Small intestine (tissue), 16 donors: ENCODE data around the gene ZNF646. TPM values are rescaled to one million over a fixed set of nuclear protein-coding genes. Genes with fewer than 3 reads are reported as not detected.

Experiments
- DNase-seq, 2 donors: peaks; one replicate each; pipeline versions ENCODE4 v3.0.0 to v3.0.0-alpha.2; 2013
- FAIRE-seq: peaks from 2 replicates; lab custom pipeline; 2012; peaks lifted over from hg19 to GRCh38; lab: Jason Lieb, UNC
- H3K27ac ChIP-seq, 3 donors: one replicate each; pipeline ENCODE4 v1.5.1; 2013; ENCODE audit warnings: low read length in 2 of 3, mild to moderate bottlenecking in 2 of 3, control low read depth in 1 of 3, inconsistent platforms in 1 of 3, low read depth in 1 of 3, moderate library complexity in 1 of 3
- H3K27me3 ChIP-seq, 3 donors: one replicate each; pipeline ENCODE4 v1.6.1; 2013; ENCODE audit warnings: low read length in 3 of 3, inconsistent platforms in 1 of 3; ENCODE audit not compliant: control insufficient read depth in 3 of 3, insufficient read depth in 3 of 3
- H3K36me3 ChIP-seq, 3 donors: one replicate each; pipeline ENCODE4 v1.6.1; 2013; ENCODE audit warnings: low read length in 3 of 3, inconsistent platforms in 1 of 3, low read depth in 1 of 3, mild to moderate bottlenecking in 1 of 3, moderate library complexity in 1 of 3; ENCODE audit not compliant: control insufficient read depth in 3 of 3, insufficient read depth in 2 of 3
- H3K4me1 ChIP-seq, 3 donors: one replicate each; pipeline ENCODE4 v1.6.1; 2013; ENCODE audit warnings: low read length in 2 of 3, inconsistent platforms in 1 of 3, low read depth in 1 of 3, mild to moderate bottlenecking in 1 of 3, moderate library complexity in 1 of 3; ENCODE audit not compliant: control insufficient read depth in 3 of 3, insufficient read depth in 2 of 3
- H3K4me3 ChIP-seq, 3 donors: one replicate each; pipeline ENCODE4 v1.5.1; 2013; ENCODE audit warnings: low read length in 3 of 3, control low read depth in 1 of 3, inconsistent platforms in 1 of 3, low read depth in 1 of 3, mild to moderate bottlenecking in 1 of 3, moderate library complexity in 1 of 3
- H3K9me3 ChIP-seq, 2 donors: one replicate each; pipeline ENCODE4 v1.6.1; 2013; ENCODE audit warnings: low read depth in 1 of 2, low read length in 1 of 2; ENCODE audit not compliant: control insufficient read depth in 2 of 2, insufficient read depth in 1 of 2
- WGBS, 3 donors: extraction: QIAGEN DNeasy Blood & Tissue Kit; methylation state at CpG; one replicate each; pipeline ENCODE4 v1.1.7; 2013; 5-methylcytosine and 5-hydroxymethylcytosine counted together
- long read RNA-seq, 10 donors: transcript quantifications; one replicate each; lab custom pipeline, GENCODE V29; 2026
- polyA plus RNA-seq, 4 donors: library from polyadenylated mRNA; stranded (reverse) in 3 of 4; unstranded in 1 of 4; fragments of 200-250 nt in 3 of 4; fragments of 120-200 nt in 1 of 4; gene quantifications; one replicate each; pipeline versions ENCODE4 v1.2.1 to v1.2.3, GENCODE V29; 2013
- donor health status: healthy with polysubstance abuse.
- donor health status: control.
- donor health status: control.
- donor health status: Bipolar disorder and iron deficiency.
- donor health status: healthy.

The ZNF646 gene
- polyA plus RNA-seq = 10 to 100 TPM in 2 of 4 donors, 1 to 10 TPM in 2; 3.0 to 14.0 (median 7.3) TPM
- long read RNA-seq, donor 1 = 0 reads
- long read RNA-seq, donor 2, full-length matches to known transcripts = 6 of 6 reads
- long read RNA-seq, donor 2, partial matches to known transcripts = 0 of 6 reads
- long read RNA-seq, donor 2, other reads (novel, unspliced or antisense) = 0 of 6 reads
- long read RNA-seq, donor 3, full-length matches to known transcripts = 12 of 12 reads
- long read RNA-seq, donor 3, partial matches to known transcripts = 0 of 12 reads
- long read RNA-seq, donor 3, other reads (novel, unspliced or antisense) = 0 of 12 reads
- long read RNA-seq, donor 4 = 0 reads
- long read RNA-seq, donor 5, full-length matches to known transcripts = 8 of 8 reads
- long read RNA-seq, donor 5, partial matches to known transcripts = 0 of 8 reads
- long read RNA-seq, donor 5, other reads (novel, unspliced or antisense) = 0 of 8 reads
- long read RNA-seq, donor 6, full-length matches to known transcripts = 13 of 13 reads
- long read RNA-seq, donor 6, partial matches to known transcripts = 0 of 13 reads
- long read RNA-seq, donor 6, other reads (novel, unspliced or antisense) = 0 of 13 reads
- long read RNA-seq, donor 7, full-length matches to known transcripts = 14 of 14 reads
- long read RNA-seq, donor 7, partial matches to known transcripts = 0 of 14 reads
- long read RNA-seq, donor 7, other reads (novel, unspliced or antisense) = 0 of 14 reads
- long read RNA-seq, donor 8, full-length matches to known transcripts = 8 of 8 reads
- long read RNA-seq, donor 8, partial matches to known transcripts = 0 of 8 reads
- long read RNA-seq, donor 8, other reads (novel, unspliced or antisense) = 0 of 8 reads
- long read RNA-seq, donor 9, full-length matches to known transcripts = 3 of 3 reads
- long read RNA-seq, donor 9, partial matches to known transcripts = 0 of 3 reads
- long read RNA-seq, donor 9, other reads (novel, unspliced or antisense) = 0 of 3 reads
- long read RNA-seq, donor 10, full-length matches to known transcripts = 21 of 21 reads
- long read RNA-seq, donor 10, partial matches to known transcripts = 0 of 21 reads
- long read RNA-seq, donor 10, other reads (novel, unspliced or antisense) = 0 of 21 reads

- H3K9me3 ChIP-seq = no peaks in the 10 kb centered on the region
- H3K36me3 ChIP-seq = peaks cover 4 to 32% (median 11%) of the 10 kb centered on the region in 3 donors
- FAIRE-seq = no peak
- H3K4me3 ChIP-seq = peak within 1 kb of the TSS; percentile 83 to 99 (median 89)
- WGBS, 3 donors = 0 to 1% (median 0%) methylated on average over 48 of the region's 48 CpGs
- no peaks in the 10 kb centered on the region for H3K27me3 ChIP-seq
- peaks cover 0 to 7% (median 6%) of the 10 kb centered on the region in 3 donors for H3K4me1 ChIP-seq
- H3K27ac ChIP-seq = peak within 1 kb of the TSS; percentile 82 to 98 (median 87)
- DNase-seq = peak; percentile 99
Measured at GRCh38 chr16:31073970-31074813, at the start of gene ZNF646, which contains the start of gene ZNF668. Gene ZNF646, plus strand, starts transcription at chr16:31074422. Its CDS starts 1,903 bp downstream, at chr16:31076325. Gene ZNF668, minus strand, starts transcription at chr16:31074240. Its CDS starts 9,781 bp downstream, at chr16:31064459.

GRCh38 chr16:31025339-31025738, 48.9 kb upstream of the ZNF646 start:
- no peaks in the 10 kb centered on the region for H3K36me3 ChIP-seq

GRCh38 chr16:31029272-31029671, 45.0 kb upstream of the ZNF646 start:
- H3K4me3 ChIP-seq = no peak overlapping the region
- no peak overlapping the region for H3K27ac ChIP-seq
- H3K36me3 ChIP-seq = peaks cover 0 to under 1% (median 0%) of the 10 kb centered on the region in 3 donors
- no peak for FAIRE-seq
- no peaks in the 10 kb centered on the region for H3K9me3 ChIP-seq
- no peaks in the 10 kb centered on the region for H3K27me3 ChIP-seq
- H3K4me1 ChIP-seq = peaks cover 0 to 7% (median under 1%) of the 10 kb centered on the region in 3 donors
- WGBS, 3 donors = 78 to 84% (median 84%) methylated on average over 5 of the region's 5 CpGs
- DNase-seq = no peak

More at GRCh38 chr16:31025339-31025738, 48.9 kb upstream of the ZNF646 start:
- 80 to 89% (median 89%) methylated on average over 5 of the region's 5 CpGs for WGBS, 3 donors
- Histone ChIP-seq H3K4me1 (no peaks in the 10 kb centered on the region), H3K9me3 (no peaks in the 10 kb centered on the region), H3K27me3 (no peaks in the 10 kb centered on the region), H3K4me3 (no peak overlapping the region), H3K27ac (no peak overlapping the region)
- FAIRE-seq = no peak
- no peak for DNase-seq

GRCh38 chr16:31031276-31031675, 42.9 kb upstream of the ZNF646 start:
- H3K27me3 ChIP-seq = no peaks in the 10 kb centered on the region
- H3K9me3 ChIP-seq = no peaks in the 10 kb centered on the region
- no peak overlapping the region for H3K4me3 ChIP-seq
- FAIRE-seq = no peak
- 85 to 89% (median 87%) methylated on average over 4 of the region's 4 CpGs for WGBS, 3 donors
- H3K4me1 ChIP-seq = peaks cover 0 to 12% (median 3%) of the 10 kb centered on the region in 3 donors
- H3K36me3 ChIP-seq = peaks cover 0 to 16% (median 0%) of the 10 kb centered on the region in 3 donors
- no peak for DNase-seq
- H3K27ac ChIP-seq = no peak overlapping the region

GRCh38 chr16:31032736-31033708, 41.2 kb upstream of the ZNF646 start, which contains the start of gene STX4:
Gene STX4, plus strand, starts transcription at chr16:31033558. Its CDS starts 248 bp downstream, at chr16:31033806.
- 0 to 1% (median 1%) methylated on average over 75 of the region's 75 CpGs for WGBS, 3 donors
- peak within 1 kb of the TSS; percentile 88 to 98 (median 90) for H3K27ac ChIP-seq
- DNase-seq (peak; percentile 98 to 99), FAIRE-seq (no peak)
- H3K4me3 ChIP-seq = peak within 1 kb of the TSS; percentile 85 to 96 (median 96)
- H3K27me3 ChIP-seq = no peaks in the 10 kb centered on the region
- peaks cover 2 to 21% (median 5%) of the 10 kb centered on the region in 3 donors for H3K36me3 ChIP-seq
- peaks cover 0 to 12% (median 3%) of the 10 kb centered on the region in 3 donors for H3K4me1 ChIP-seq
- H3K9me3 ChIP-seq = no peaks in the 10 kb centered on the region

- H3K36me3 ChIP-seq = peaks cover 6 to 30% (median 12%) of the 10 kb centered on the region in 3 donors
- no peak for FAIRE-seq
- H3K4me1 ChIP-seq = peaks cover 0 to 12% (median 3%) of the 10 kb centered on the region in 3 donors
- peak; percentile 94 to 97 for DNase-seq
- no peaks in the 10 kb centered on the region for H3K9me3 ChIP-seq
- H3K27ac ChIP-seq = peak overlapping the region; percentile 88 to 98 (median 90)
- no peaks in the 10 kb centered on the region for H3K27me3 ChIP-seq
- 0 to 1% (median 0%) methylated on average over 44 to 47 of the region's 47 CpGs for WGBS, 3 donors
- H3K4me3 ChIP-seq = peak overlapping the region; percentile 85 to 96 (median 96)
Measured at GRCh38 chr16:31033709-31034492, 40.3 kb upstream of the ZNF646 start.
